Calu3 (cell line): ENCODE data around the gene KCTD6. TPM values are rescaled to one million over a fixed set of nuclear protein-coding genes. Genes with fewer than 3 reads are reported as not detected.

ENCODE experiments used
- BruUV-seq: library from RNA; stranded (reverse); fragments of 400-500 nt; replicated peaks from 2 replicates; lab custom pipeline; 2021; lab: Mats Ljungman, UMichigan
- CTCF ChIA-PET: fragments of 300-600 bp; sonication (Branson Sonifier 250); formaldehyde crosslinking; loops from one replicate; lab custom pipeline; 2022; ENCODE audit warnings: antibody characterized with exemption; lab: Charles Lee
- DNase-seq: peaks from one replicate; pipeline ENCODE4 v3.0.0; 2022
- H3K27ac Mint-ChIP-seq: one replicate; pipeline ENCODE4 v1.8.0; 2022; ENCODE audit warnings: mixed read lengths; ENCODE audit not compliant: unreplicated experiment
- H3K27me3 Mint-ChIP-seq: one replicate; pipeline ENCODE4 v1.8.0; 2022; ENCODE audit warnings: mixed read lengths; ENCODE audit not compliant: unreplicated experiment
- H3K36me3 Mint-ChIP-seq: one replicate; pipeline ENCODE4 v1.8.0; 2022; ENCODE audit warnings: mild to moderate bottlenecking, moderate library complexity, mixed read lengths; ENCODE audit not compliant: insufficient read depth, unreplicated experiment
- H3K4me1 Mint-ChIP-seq: one replicate; pipeline ENCODE4 v1.8.0; 2022; ENCODE audit warnings: mild to moderate bottlenecking, low read depth, mixed read lengths; ENCODE audit not compliant: unreplicated experiment
- H3K4me3 Mint-ChIP-seq: one replicate; pipeline ENCODE4 v1.8.0; 2022; ENCODE audit warnings: mild to moderate bottlenecking, low read depth, moderate library complexity, mixed read lengths; ENCODE audit not compliant: unreplicated experiment
- H3K9me3 Mint-ChIP-seq: one replicate; pipeline ENCODE4 v1.8.0; 2022; ENCODE audit warnings: low read depth, mixed read lengths; ENCODE audit not compliant: unreplicated experiment
- intact Hi-C: fragments of 100-400 bp; cut with micrococcal nuclease; formaldehyde crosslinking; loops from one replicate; pipeline ENCODE4 v1.10.0; 2022; ENCODE audit not compliant: unreplicated experiment
- total RNA-seq: library from RNA; stranded (reverse); gene quantifications from 2 replicates; pipeline ENCODE4 v1.2.3, GENCODE V29; 2022
- TF ChIP-seq, protein P1 (sequence below): fragments of 200-600 bp; IDR thresholded peaks from one replicate; pipeline ENCODE4 v1.8.0; 2022; ENCODE audit warnings: antibody characterized with exemption; ENCODE audit not compliant: unreplicated experiment

KCTD6 gene
- total RNA-seq, 1 experiment from 2014 or later: 11.4 TPM

DNA sequence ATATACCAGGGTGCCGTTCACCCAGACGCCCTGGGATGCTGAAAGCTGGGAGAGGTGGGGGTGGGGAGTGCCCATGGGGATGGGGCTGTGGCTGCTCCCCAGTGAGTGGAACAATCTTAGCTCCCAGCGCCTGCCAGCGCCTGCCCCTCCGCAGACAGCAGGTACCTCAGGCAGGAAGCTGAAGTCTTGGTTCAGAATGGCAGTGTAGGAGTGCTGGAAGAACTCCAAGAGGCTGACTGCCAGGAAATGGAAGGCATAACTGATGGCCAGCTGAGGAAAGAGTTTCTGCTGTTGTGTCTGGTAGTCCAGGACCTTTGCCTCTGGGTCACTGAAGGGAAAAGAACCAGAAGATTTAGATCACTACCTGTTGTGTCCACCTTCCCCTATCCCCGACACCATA is 36.7 kb downstream of the KCTD6 start:
- intact Hi-C loops: no loop called here
- CTCF ChIA-PET: interaction anchor here (0.8 to 1.2 kb wide), 3 partner anchors 37 to 210 kb away, joined by 3 to 5 read pairs (median 4); partner anchors contain the start of gene KCTD6
- Mint-ChIP-seq H3K27me3 (no peaks in the 10 kb centered on the region), H3K27ac (no peak overlapping the region), H3K4me1 (peaks cover 41% of the 10 kb centered on the region), H3K36me3 (peaks cover 12% of the 10 kb centered on the region), H3K4me3 (no peak overlapping the region), H3K9me3 (peaks cover 3% of the 10 kb centered on the region)
- no TSS peak for BruUV-seq
- TF ChIP-seq, protein P1, sequence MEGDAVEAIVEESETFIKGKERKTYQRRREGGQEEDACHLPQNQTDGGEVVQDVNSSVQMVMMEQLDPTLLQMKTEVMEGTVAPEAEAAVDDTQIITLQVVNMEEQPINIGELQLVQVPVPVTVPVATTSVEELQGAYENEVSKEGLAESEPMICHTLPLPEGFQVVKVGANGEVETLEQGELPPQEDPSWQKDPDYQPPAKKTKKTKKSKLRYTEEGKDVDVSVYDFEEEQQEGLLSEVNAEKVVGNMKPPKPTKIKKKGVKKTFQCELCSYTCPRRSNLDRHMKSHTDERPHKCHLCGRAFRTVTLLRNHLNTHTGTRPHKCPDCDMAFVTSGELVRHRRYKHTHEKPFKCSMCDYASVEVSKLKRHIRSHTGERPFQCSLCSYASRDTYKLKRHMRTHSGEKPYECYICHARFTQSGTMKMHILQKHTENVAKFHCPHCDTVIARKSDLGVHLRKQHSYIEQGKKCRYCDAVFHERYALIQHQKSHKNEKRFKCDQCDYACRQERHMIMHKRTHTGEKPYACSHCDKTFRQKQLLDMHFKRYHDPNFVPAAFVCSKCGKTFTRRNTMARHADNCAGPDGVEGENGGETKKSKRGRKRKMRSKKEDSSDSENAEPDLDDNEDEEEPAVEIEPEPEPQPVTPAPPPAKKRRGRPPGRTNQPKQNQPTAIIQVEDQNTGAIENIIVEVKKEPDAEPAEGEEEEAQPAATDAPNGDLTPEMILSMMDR: no peak
- peak; percentile 47 for DNase-seq

DNA sequence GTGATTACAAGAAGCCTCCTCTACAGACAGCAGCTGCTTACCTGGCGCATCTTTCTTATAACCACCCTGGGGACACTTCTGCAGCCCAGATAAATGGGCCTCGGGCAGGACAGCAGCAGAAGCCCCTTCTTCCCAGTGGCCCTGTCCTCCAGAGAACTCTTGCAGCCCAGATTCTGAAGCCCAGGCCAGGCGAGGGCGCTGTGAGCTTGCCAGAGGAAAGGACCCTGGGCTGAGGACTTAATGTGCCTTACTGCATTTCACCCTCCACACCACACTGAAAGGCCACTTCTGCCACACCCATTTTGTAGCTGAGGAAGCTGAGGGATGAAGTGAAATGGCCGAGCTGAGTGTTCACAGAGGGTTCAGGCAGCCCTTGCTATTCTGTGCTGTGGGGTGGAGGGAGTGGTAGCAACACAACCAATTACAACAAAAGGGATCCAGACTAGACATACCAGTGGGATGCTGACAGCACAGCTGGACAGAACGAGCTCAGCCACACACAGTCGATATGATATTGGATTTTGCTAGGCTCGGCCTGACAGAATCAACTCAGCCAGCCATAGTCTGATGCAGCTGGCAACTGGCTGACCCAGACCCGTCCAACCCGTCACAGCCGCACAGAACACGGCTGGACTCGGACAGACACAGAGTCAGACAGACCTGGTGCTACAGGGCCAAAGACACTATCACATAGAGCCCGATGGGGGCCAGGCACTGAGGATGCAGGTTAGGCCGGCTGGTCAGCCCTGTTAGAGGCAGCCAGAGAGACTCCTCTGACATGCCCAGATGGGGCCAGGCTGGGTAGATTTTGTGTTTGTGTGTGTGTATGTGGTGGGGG is 37.8 kb downstream of the KCTD6 start:
- peak; percentile 15 for DNase-seq
- Mint-ChIP-seq H3K27ac (no peak overlapping the region), H3K4me1 (peaks cover 41% of the 10 kb centered on the region), H3K36me3 (peaks cover 12% of the 10 kb centered on the region), H3K9me3 (peaks cover 3% of the 10 kb centered on the region), H3K4me3 (no peak overlapping the region), H3K27me3 (no peaks in the 10 kb centered on the region)
- BruUV-seq: no TSS peak
- TF ChIP-seq, protein P1: no peak
- CTCF ChIA-PET: interaction anchor here (0.5 to 1.2 kb wide), 3 partner anchors 17 to 353 kb away, joined by 3 to 5 read pairs (median 4); partner anchors contain the start of gene KCTD6
- intact Hi-C loops: no loop called here

DNA sequence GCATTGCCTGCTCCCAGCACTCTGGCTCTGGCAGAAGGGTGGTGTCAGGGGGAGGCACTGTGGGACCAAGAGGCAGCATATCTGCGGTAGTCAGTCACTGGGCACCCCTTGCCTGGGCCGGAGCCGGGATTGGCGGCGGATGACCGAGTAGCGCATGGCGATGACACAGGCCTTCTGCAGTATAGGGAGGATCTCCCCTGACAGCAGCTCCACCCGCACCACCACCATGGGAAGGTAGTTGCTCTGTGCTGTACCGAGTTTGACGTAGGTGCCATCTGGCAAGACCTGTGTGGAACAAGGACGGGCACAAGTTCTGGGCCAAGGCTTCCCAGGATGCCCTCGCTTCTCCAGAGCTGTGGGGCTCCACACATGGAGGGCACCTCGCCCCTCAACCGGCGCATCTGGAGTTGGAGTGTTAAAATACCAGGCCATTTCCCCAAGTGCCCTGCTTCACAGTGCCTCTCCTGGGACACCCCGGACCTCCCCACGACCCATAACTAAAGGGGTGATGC is 38.5 kb downstream of the KCTD6 start:
- intact Hi-C loops: no loop called here
- no TSS peak for BruUV-seq
- no peak for DNase-seq
- peaks cover 37% of the 10 kb centered on the region for H3K4me1 Mint-ChIP-seq
- H3K27me3 Mint-ChIP-seq: no peaks in the 10 kb centered on the region
- no peak overlapping the region for H3K4me3 Mint-ChIP-seq
- H3K36me3 Mint-ChIP-seq: peaks cover 12% of the 10 kb centered on the region
- TF ChIP-seq, protein P1: no peak
- no peak overlapping the region for H3K27ac Mint-ChIP-seq
- CTCF ChIA-PET: no interaction called here
- H3K9me3 Mint-ChIP-seq: peaks cover 3% of the 10 kb centered on the region

DNA sequence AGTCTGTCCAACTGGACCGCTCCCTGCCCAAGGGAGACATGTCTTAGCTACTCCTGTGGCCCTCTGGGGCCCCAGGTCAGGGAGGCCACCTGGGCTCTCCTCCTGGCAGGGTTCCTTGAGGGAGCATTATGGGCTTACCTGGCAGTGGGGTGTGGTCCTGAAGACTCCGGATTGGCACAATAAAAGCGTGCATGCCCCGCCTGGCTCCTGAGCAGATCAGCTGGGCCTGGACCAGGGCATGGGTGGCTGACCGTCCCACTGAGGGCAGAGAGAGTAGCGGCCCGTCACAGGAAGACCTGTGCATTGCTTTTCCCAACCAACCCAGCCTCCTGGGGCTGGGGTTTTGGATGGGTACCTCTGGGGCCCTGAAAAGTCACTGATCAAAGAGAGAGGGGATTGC is 39.7 kb downstream of the KCTD6 start:
- Mint-ChIP-seq H3K27me3 (no peaks in the 10 kb centered on the region), H3K9me3 (peaks cover 3% of the 10 kb centered on the region), H3K27ac (no peak overlapping the region), H3K4me3 (no peak overlapping the region), H3K4me1 (peaks cover 37% of the 10 kb centered on the region), H3K36me3 (peaks cover 12% of the 10 kb centered on the region)
- no TSS peak for BruUV-seq
- CTCF ChIA-PET: interaction anchor here (0.6 kb wide), 1 partner anchor 217 kb away, joined by 4 read pairs; no protein-coding TSS in a partner anchor
- DNase-seq: no peak
- TF ChIP-seq, protein P1: no peak
- intact Hi-C loops: no loop called here
